Measurements from ENCODE around the gene MYH13. TPM values are rescaled to one million over a fixed set of nuclear protein-coding genes. Genes with fewer than 3 reads are reported as not detected.
"Not testable (repeated sequence)": the region's sequence is repeated elsewhere in the genome, so short reads cannot be mapped to it uniquely, and the experiment has no call there.

MYH13 gene
- total RNA-seq, 2 experiments from 2014 or later: not detected

GRCh38 chr17:10294180-10294579, 78.6 kb downstream of the MYH13 start:
- Histone ChIP-seq H3K9me3 (ENCODE audit: control insufficient read depth in 1 of 2, insufficient read depth in 1 of 2, low read length in 2 of 2) (peaks cover 0 to 3% of the 10 kb centered on the region in 2 experiments), H3K4me1 (ENCODE audit: insufficient read depth, low read length) (no peaks in the 10 kb centered on the region), H3K27me3 (ENCODE audit: control insufficient read depth in 1 of 2, insufficient read depth in 2 of 2, low read length in 2 of 2) (peaks cover 3 to 5% of the 10 kb centered on the region in 2 experiments), H3K4me3 (ENCODE audit: low read length) (no peak overlapping the region), H3K27ac (ENCODE audit: low read depth in 1 of 2, low read length in 2 of 2) (no peak overlapping the region), H3K36me3 (ENCODE audit: insufficient read depth, low read length) (no peaks in the 10 kb centered on the region)
- intact Hi-C loops (cut with DNase I, micrococcal nuclease): no loop called here
- Mint-ChIP-seq H3K27me3 (peaks cover 34% of the 10 kb centered on the region), H3K4me1 (ENCODE audit: low read depth) (no peaks in the 10 kb centered on the region), H3K9me3 (no peaks in the 10 kb centered on the region), H3K27ac (no peak overlapping the region), H3K36me3 (ENCODE audit: low read depth) (no peaks in the 10 kb centered on the region), H3K4me3 (no peak overlapping the region)
- TF ChIP-seq, protein P1, sequence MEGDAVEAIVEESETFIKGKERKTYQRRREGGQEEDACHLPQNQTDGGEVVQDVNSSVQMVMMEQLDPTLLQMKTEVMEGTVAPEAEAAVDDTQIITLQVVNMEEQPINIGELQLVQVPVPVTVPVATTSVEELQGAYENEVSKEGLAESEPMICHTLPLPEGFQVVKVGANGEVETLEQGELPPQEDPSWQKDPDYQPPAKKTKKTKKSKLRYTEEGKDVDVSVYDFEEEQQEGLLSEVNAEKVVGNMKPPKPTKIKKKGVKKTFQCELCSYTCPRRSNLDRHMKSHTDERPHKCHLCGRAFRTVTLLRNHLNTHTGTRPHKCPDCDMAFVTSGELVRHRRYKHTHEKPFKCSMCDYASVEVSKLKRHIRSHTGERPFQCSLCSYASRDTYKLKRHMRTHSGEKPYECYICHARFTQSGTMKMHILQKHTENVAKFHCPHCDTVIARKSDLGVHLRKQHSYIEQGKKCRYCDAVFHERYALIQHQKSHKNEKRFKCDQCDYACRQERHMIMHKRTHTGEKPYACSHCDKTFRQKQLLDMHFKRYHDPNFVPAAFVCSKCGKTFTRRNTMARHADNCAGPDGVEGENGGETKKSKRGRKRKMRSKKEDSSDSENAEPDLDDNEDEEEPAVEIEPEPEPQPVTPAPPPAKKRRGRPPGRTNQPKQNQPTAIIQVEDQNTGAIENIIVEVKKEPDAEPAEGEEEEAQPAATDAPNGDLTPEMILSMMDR (IDR thresholded peaks at IDR 0.05): no peak
- ChIA-PET CTCF (no interaction called here), POLR2A (no interaction called here)
- DNase-seq (no peak), ATAC-seq (ENCODE audit: poor library complexity) (no peak)

GRCh38 chr17:10292057-10292937, 80.5 kb downstream of the MYH13 start:
- ATAC-seq (ENCODE audit: poor library complexity): no peak
- no peaks in the 10 kb centered on the region for H3K4me1 Mint-ChIP-seq (ENCODE audit: low read depth)
- intact Hi-C loops (cut with DNase I, micrococcal nuclease): no loop called here
- Histone ChIP-seq H3K4me1 (ENCODE audit: insufficient read depth, low read length) (no peaks in the 10 kb centered on the region), H3K9me3 (ENCODE audit: control insufficient read depth in 1 of 2, insufficient read depth in 1 of 2, low read length in 2 of 2) (peaks cover 0 to 3% of the 10 kb centered on the region in 2 experiments), H3K36me3 (ENCODE audit: insufficient read depth, low read length) (no peaks in the 10 kb centered on the region), H3K27me3 (ENCODE audit: control insufficient read depth in 1 of 2, insufficient read depth in 2 of 2, low read length in 2 of 2) (peaks cover 3 to 5% of the 10 kb centered on the region in 2 experiments), H3K27ac (ENCODE audit: low read depth in 1 of 2, low read length in 2 of 2) (no peak overlapping the region), H3K4me3 (ENCODE audit: low read length) (no peak overlapping the region)
- peaks cover 44% of the 10 kb centered on the region for H3K27me3 Mint-ChIP-seq
- no peaks in the 10 kb centered on the region for H3K9me3 Mint-ChIP-seq
- POLR2A ChIA-PET: no interaction called here
- H3K27ac Mint-ChIP-seq: no peak overlapping the region
- TF ChIP-seq, protein P1 (IDR thresholded peaks at IDR 0.05): no peak
- DNase-seq: peak in 1 of 14 experiments; percentile 4
- CTCF ChIA-PET: no interaction called here
- no peaks in the 10 kb centered on the region for H3K36me3 Mint-ChIP-seq (ENCODE audit: low read depth)
- H3K4me3 Mint-ChIP-seq: no peak overlapping the region

DNA sequence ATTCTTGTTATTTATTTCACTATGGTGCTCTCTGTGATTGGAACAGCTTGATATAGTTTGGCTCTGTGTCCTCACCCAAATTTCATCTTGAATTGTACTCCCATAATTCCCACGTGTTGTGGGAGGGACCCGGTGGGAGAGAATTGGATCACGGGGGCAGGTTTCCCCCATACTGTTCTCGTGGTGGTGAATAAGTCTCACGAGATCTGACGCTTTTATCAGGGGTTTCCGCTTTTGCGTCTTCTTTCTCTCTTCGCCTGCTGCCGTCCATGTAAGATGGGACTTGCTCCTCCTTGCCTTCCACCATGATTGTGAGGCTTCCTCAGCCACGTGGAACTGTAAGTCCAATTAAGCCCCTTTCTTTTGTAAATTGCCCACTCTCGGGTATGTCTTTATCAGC, 81.2 kb downstream of the MYH13 start:
- H3K4me3 Mint-ChIP-seq; H3K9me3 Mint-ChIP-seq; ATAC-seq (ENCODE audit: poor library complexity); H3K36me3 Mint-ChIP-seq (ENCODE audit: low read depth); intact Hi-C loops (cut with DNase I, micrococcal nuclease); H3K27ac Mint-ChIP-seq; CTCF ChIA-PET; H3K4me1 Mint-ChIP-seq (ENCODE audit: low read depth); H3K9me3 ChIP-seq (ENCODE audit: control insufficient read depth in 1 of 2, insufficient read depth in 1 of 2, low read length in 2 of 2); H3K4me1 ChIP-seq (ENCODE audit: insufficient read depth, low read length); H3K27ac ChIP-seq (ENCODE audit: low read depth in 1 of 2, low read length in 2 of 2); H3K4me3 ChIP-seq (ENCODE audit: low read length); DNase-seq; H3K27me3 ChIP-seq (ENCODE audit: control insufficient read depth in 1 of 2, insufficient read depth in 2 of 2, low read length in 2 of 2); H3K36me3 ChIP-seq (ENCODE audit: insufficient read depth, low read length); POLR2A ChIA-PET: not testable (repeated sequence)
- H3K27me3 Mint-ChIP-seq: peaks cover 44% of the 10 kb centered on the region

All from CD4-positive, alpha-beta T cell (primary cell).